HG02588 (cell line): ENCODE results near the gene ECHDC3.
A peak's percentile ranks its signal among the peaks of the same experiment; 100 is the strongest.
"Not testable (repeated sequence)": the region's sequence is repeated elsewhere in the genome, so short reads cannot be mapped to it uniquely, and the experiment has no call there.

Experiments used
- ATAC-seq: cut with Tn5 transposase; IDR thresholded peaks from one replicate; pipeline ENCODE4 v1.9.1; 2021; ENCODE audit warnings: mild to moderate bottlenecking, moderate library complexity; ENCODE audit not compliant: unreplicated experiment

The ECHDC3 gene

GRCh38 chr10:11742009-11742778, at the start of gene ECHDC3:
Gene ECHDC3, plus strand, starts transcription at chr10:11742382. Its CDS starts 195 bp downstream, at chr10:11742577.
- ATAC-seq = peak; percentile 72

- ATAC-seq = no peak
Measured at GRCh38 chr10:11693376-11693775, 48.8 kb upstream of the ECHDC3 start.

GRCh38 chr10:11695779-11696178, 46.4 kb upstream of the ECHDC3 start:
- no peak for ATAC-seq

- peak; percentile 66 for ATAC-seq
Measured at GRCh38 chr10:11697718-11698527, 44.3 kb upstream of the ECHDC3 start.

- peak; percentile 53 for ATAC-seq
Measured at GRCh38 chr10:11698691-11699549, 43.3 kb upstream of the ECHDC3 start.

- ATAC-seq = no peak
Measured at GRCh38 chr10:11699550-11700097, 42.6 kb upstream of the ECHDC3 start.

- no peak for ATAC-seq
Measured at GRCh38 chr10:11700539-11700938, 41.6 kb upstream of the ECHDC3 start.

GRCh38 chr10:11701451-11702095, 40.6 kb upstream of the ECHDC3 start:
- no peak for ATAC-seq

GRCh38 chr10:11702264-11702663, 39.9 kb upstream of the ECHDC3 start:
- no peak for ATAC-seq

- no peak for ATAC-seq
Measured at GRCh38 chr10:11704092-11704491, 38.1 kb upstream of the ECHDC3 start.

GRCh38 chr10:11705722-11706121, 36.5 kb upstream of the ECHDC3 start:
- no peak for ATAC-seq

- no peak for ATAC-seq
Measured at GRCh38 chr10:11706895-11707567, 35.2 kb upstream of the ECHDC3 start.

- no peak for ATAC-seq
Measured at GRCh38 chr10:11707624-11708350, 34.4 kb upstream of the ECHDC3 start.

GRCh38 chr10:11708801-11709200, 33.4 kb upstream of the ECHDC3 start:
- not testable (repeated sequence) for ATAC-seq

- ATAC-seq = no peak
Measured at GRCh38 chr10:11712744-11713143, 29.4 kb upstream of the ECHDC3 start.

- ATAC-seq = no peak
Measured at GRCh38 chr10:11713186-11713743, 28.9 kb upstream of the ECHDC3 start.

- ATAC-seq = no peak
Measured at GRCh38 chr10:11713963-11714362, 28.2 kb upstream of the ECHDC3 start.

GRCh38 chr10:11714750-11715365, 27.3 kb upstream of the ECHDC3 start:
- ATAC-seq = no peak
